Kidney epithelial cell (primary cell): ENCODE results near the gene PTPRD. TPM values are rescaled to one million over a fixed set of nuclear protein-coding genes. Genes with fewer than 3 reads are reported as not detected.
A peak's percentile ranks its signal among the peaks of the same experiment; 100 is the strongest.

ENCODE experiments used
- DNase-seq: peaks from one replicate; pipeline ENCODE4 v3.0.0-alpha.2; 2010; ENCODE audit warnings: low read depth
- H3K27me3 ChIP-seq: 2 replicates; pipeline ENCODE4 v1.6.0; 2011; ENCODE audit warnings: low read length; ENCODE audit not compliant: control insufficient read depth, insufficient read depth
- H3K36me3 ChIP-seq: 2 replicates; pipeline ENCODE4 v1.5.1; 2011; ENCODE audit warnings: low read length; ENCODE audit not compliant: control insufficient read depth, insufficient read depth
- H3K4me3 ChIP-seq: 2 replicates; pipeline ENCODE4 v1.5.1; 2011; ENCODE audit warnings: low read depth, mild to moderate bottlenecking, control low read depth, low read length
- CTCF ChIP-seq: IDR thresholded peaks from 2 replicates; pipeline ENCODE4 v1.5.1; 2011; ENCODE audit warnings: mild to moderate bottlenecking, moderate library complexity, low read length, control low read depth, inconsistent platforms; ENCODE audit not compliant: insufficient read depth, poor library complexity, severe bottlenecking
- total RNA-seq: library from RNA; depleted of rRNA; stranded (reverse); fragments of >200 nt; gene quantifications from 2 replicates; pipeline ENCODE4 v1.2.3, GENCODE V29; 2015

Gene PTPRD
- total RNA-seq, 1 donor from 2014 or later = 18.8 TPM

GRCh38 chr9:9961487-9961886 is 651.3 kb downstream of the PTPRD start:
- Histone ChIP-seq H3K36me3 (no peaks in the 10 kb centered on the region), H3K27me3 (no peaks in the 10 kb centered on the region), H3K4me3 (no peak overlapping the region)
- DNase-seq = no peak
- no peak for TF ChIP-seq CTCF

GRCh38 chr9:9951556-9952160 is 661.1 kb downstream of the PTPRD start:
- TF ChIP-seq CTCF = no peak
- no peak overlapping the region for H3K4me3 ChIP-seq
- no peaks in the 10 kb centered on the region for H3K36me3 ChIP-seq
- no peak for DNase-seq
- H3K27me3 ChIP-seq = no peaks in the 10 kb centered on the region

- Histone ChIP-seq H3K36me3 (no peaks in the 10 kb centered on the region), H3K4me3 (no peak overlapping the region), H3K27me3 (no peaks in the 10 kb centered on the region)
- no peak for TF ChIP-seq CTCF
- no peak for DNase-seq
These were observed 662.0 kb downstream of the PTPRD start for GRCh38 chr9:9950813-9951212.

GRCh38 chr9:9949978-9950377 is 662.8 kb downstream of the PTPRD start:
- no peak overlapping the region for H3K4me3 ChIP-seq
- TF ChIP-seq CTCF = no peak
- H3K27me3 ChIP-seq = no peaks in the 10 kb centered on the region
- no peaks in the 10 kb centered on the region for H3K36me3 ChIP-seq
- no peak for DNase-seq

GRCh38 chr9:9949368-9949767 is 663.4 kb downstream of the PTPRD start:
- DNase-seq = peak; percentile 55
- Histone ChIP-seq H3K4me3 (no peak overlapping the region), H3K36me3 (no peaks in the 10 kb centered on the region), H3K27me3 (no peaks in the 10 kb centered on the region)
- no peak for TF ChIP-seq CTCF

GRCh38 chr9:9945966-9946365 is 666.8 kb downstream of the PTPRD start:
- Histone ChIP-seq H3K4me3 (no peak overlapping the region), H3K36me3 (no peaks in the 10 kb centered on the region), H3K27me3 (no peaks in the 10 kb centered on the region)
- TF ChIP-seq CTCF = no peak
- peak; percentile 49 for DNase-seq
